K562 (cell line): ENCODE measurements around the gene METTL25B. TPM values are rescaled to one million over a fixed set of nuclear protein-coding genes. Genes with fewer than 3 reads are reported as not detected.

Experiments
- CBX2 ChIP-seq: fragments of 200-600 bp; sonication (generic); IDR thresholded peaks from one replicate; pipeline ENCODE4 v1.6.1; 2012; ENCODE audit warnings: mild to moderate bottlenecking, low read length, inconsistent platforms; ENCODE audit not compliant: insufficient read depth, poor library complexity, severe bottlenecking
- CHD4 ChIP-seq: fragments of 200-600 bp; sonication (generic); IDR thresholded peaks from 3 replicates; pipeline ENCODE4 v1.6.1; 2012; ENCODE audit warnings: low read depth, mild to moderate bottlenecking, mixed read lengths, low read length, inconsistent platforms; ENCODE audit not compliant: insufficient read depth, insufficient replicate concordance, poor library complexity, severe bottlenecking
- E2F1 ChIP-seq: sonication (generic); formaldehyde crosslinking; IDR thresholded peaks from 2 replicates; pipeline ENCODE4 v1.8.1; 2023; ENCODE audit warnings: mild to moderate bottlenecking, missing genetic modification reagents, moderate library complexity
- HDAC8 ChIP-seq: fragments of 450-650 bp; IDR thresholded peaks from 2 replicates; pipeline ENCODE4 v1.6.1; 2016; ENCODE audit warnings: mild to moderate bottlenecking, missing genetic modification characterization, moderate library complexity, missing compliant biosample characterization
- HMBOX1 ChIP-seq: sonication (generic); IDR thresholded peaks from 2 replicates; pipeline ENCODE4 v1.6.1; 2016
- MBD1 ChIP-seq: fragments of 250-450 bp; sonication (Bioruptor Pico); IDR thresholded peaks from 2 replicates; pipeline ENCODE4 v1.8.0; 2022; ENCODE audit warnings: inconsistent platforms
- MECOM ChIP-seq: fragments of 250-450 bp; sonication (Bioruptor Pico); IDR thresholded peaks from 2 replicates; pipeline ENCODE4 v1.8.0; 2022; ENCODE audit warnings: inconsistent platforms
- MTA1 ChIP-seq: fragments of 450-650 bp; IDR thresholded peaks from 2 replicates; pipeline ENCODE4 v1.6.1; 2017; ENCODE audit warnings: borderline replicate concordance
- NFIC ChIP-seq: fragments of 450-650 bp; IDR thresholded peaks from 2 replicates; pipeline ENCODE4 v1.6.1; 2017; ENCODE audit warnings: mild to moderate bottlenecking, inconsistent platforms
- PML ChIP-seq: IDR thresholded peaks from 2 replicates; pipeline ENCODE4 v1.6.1; 2012; ENCODE audit warnings: low read length, inconsistent platforms
- POLR2A ChIP-seq: fragments of 450-650 bp; conservative IDR thresholded peaks from 2 replicates; pipeline ENCODE4 v1.6.1; 2016
- PREB ChIP-seq: sonication (generic); formaldehyde crosslinking; IDR thresholded peaks from 2 replicates; pipeline ENCODE4 v1.8.1; 2023; ENCODE audit warnings: mild to moderate bottlenecking, missing genetic modification reagents
- RBM14 ChIP-seq: fragments of 200-400 bp; formaldehyde crosslinking; IDR thresholded peaks from 2 replicates; pipeline ENCODE4 v1.6.1; 2018; ENCODE audit warnings: low read depth, mild to moderate bottlenecking, low read length, moderate library complexity, borderline replicate concordance; ENCODE audit not compliant: insufficient read depth
- TAF1 ChIP-seq: IDR thresholded peaks from 2 replicates; pipeline ENCODE4 v1.6.1; 2011; ENCODE audit warnings: mild to moderate bottlenecking, low read length, moderate library complexity; ENCODE audit not compliant: insufficient read depth, control insufficient read depth, severe bottlenecking; ENCODE audit errors: extremely low read depth
- TSC22D4 ChIP-seq: fragments of 450-650 bp; IDR thresholded peaks from 2 replicates; pipeline ENCODE4 v1.6.1; 2016; ENCODE audit warnings: missing genetic modification characterization, missing biosample characterization, control low read depth
- ZBTB7A ChIP-seq: IDR thresholded peaks from 2 replicates; pipeline ENCODE4 v1.6.1; 2011; ENCODE audit warnings: low read depth, mild to moderate bottlenecking, low read length, moderate library complexity, borderline replicate concordance; ENCODE audit not compliant: control insufficient read depth
- ZNF124 ChIP-seq: sonication (generic); formaldehyde crosslinking; IDR thresholded peaks from 2 replicates; pipeline ENCODE4 v1.8.1; 2022; ENCODE audit warnings: missing genetic modification reagents
- ZNF133 ChIP-seq: fragments of 250-450 bp; sonication (Bioruptor Pico); IDR thresholded peaks from 2 replicates; pipeline ENCODE4 v1.4.0; 2020; ENCODE audit warnings: mild to moderate bottlenecking
- ZNF143 ChIP-seq: sonication (generic); formaldehyde crosslinking; IDR thresholded peaks from 2 replicates; pipeline ENCODE4 v1.9.0; 2022; ENCODE audit warnings: mild to moderate bottlenecking, missing genetic modification reagents
- ZNF280A ChIP-seq: fragments of 450-650 bp; IDR thresholded peaks from 2 replicates; pipeline ENCODE4 v1.6.1; 2018; ENCODE audit warnings: mild to moderate bottlenecking, low read depth; ENCODE audit not compliant: partially characterized antibody
- ZNF551 ChIP-seq: fragments of 250-450 bp; sonication (Bioruptor Pico); IDR thresholded peaks from 2 replicates; pipeline ENCODE4 v1.5.0; 2021; ENCODE audit warnings: mild to moderate bottlenecking, moderate library complexity
- polyA plus RNA-seq, 8 experiments: library from polyadenylated mRNA; depleted of rRNA in 4 of 8; stranded (reverse) in 5 of 8; unstranded in 3 of 8; fragments of >200 nt; fragmentation: Nextera tagmentation in 2 of 8; fragmentation: Illumina TruSeq in 1 of 8; extraction: Ambion mirVana in 2 of 8; extraction: Trizol in 1 of 8; gene quantifications; 2 replicates each; pipeline versions ENCODE4 v1.2.1 to v1.2.3, GENCODE V29; 2011 to 2014; ENCODE audit warnings: inconsistent platforms in 1 of 8, missing spikeins in 1 of 8
- total RNA-seq, 7 experiments: library from RNA; depleted of rRNA in 6 of 7; stranded (reverse); fragments of >200 nt in 6 of 7; fragmentation: Illumina TruSeq in 2 of 7; extraction: Trizol in 2 of 7; gene quantifications; 2 replicates each; pipeline versions ENCODE4 v1.2.1 to v1.2.3, GENCODE V29; 2011 to 2021; ENCODE audit warnings: low replicate concordance in 1 of 7

The METTL25B gene
- total and polyA plus RNA-seq, 9 of the 15 experiments (the other 6 are each of a cell fraction or from before 2014, with no cell fraction given), result 7.7 to 48.3 (median 33.1) TPM

- TF ChIP-seq ZNF280A, result no peak
- no peak for TF ChIP-seq ZBTB7A
- TF ChIP-seq HDAC8 (tag), result 0 out of 2 replicates have a peak, but pooled peaks have one; percentile 66
- TF ChIP-seq NFIC, result 0 out of 2 replicates have a peak, but pooled peaks have one; percentile 18
- no peak for TF ChIP-seq ZNF551
- TF ChIP-seq E2F1 (CRISPR knock-in tag), result no peak
- no peak for TF ChIP-seq TAF1
- peak; percentile 71 for TF ChIP-seq MECOM (CRISPR knock-in tag)
- TF ChIP-seq MTA1, result 0 out of 2 replicates have a peak, but pooled peaks have one; percentile 21
- TF ChIP-seq ZNF143 (CRISPR knock-in tag), result no peak
- peak; percentile 82 for TF ChIP-seq HMBOX1
- no peak for TF ChIP-seq CHD4
- no peak for TF ChIP-seq MBD1 (CRISPR knock-in tag)
- TF ChIP-seq PML, result 0 out of 2 replicates have a peak, but pooled peaks have one; percentile 24
- TF ChIP-seq POLR2A, result no peak
- TF ChIP-seq RBM14, result no peak
- TF ChIP-seq PREB (CRISPR knock-in tag), result no peak
- TF ChIP-seq ZNF133, result no peak
- TF ChIP-seq ZNF124 (CRISPR knock-in tag), result no peak
- no peak for TF ChIP-seq TSC22D4 (tag)
- TF ChIP-seq CBX2, result no peak
Observed at GRCh38 chr1:156755527-156755950, 27.3 kb downstream of the METTL25B start (continued).
